OCI-LY3 (cell line): Measurements from ENCODE around the gene LSP1.

Source experiments
- H2AFZ ChIP-seq: fragments of 200-600, 300-600 bp; shearing (Covaris generic); 2 replicates; pipeline ENCODE4 v1.6.0; 2014; ENCODE audit warnings: antibody characterized with exemption, low read depth, low read length
- H3K27ac ChIP-seq: fragments of 200-600, 300-600 bp; sonication (generic); 2 replicates; pipeline ENCODE4 v1.5.1; 2014; ENCODE audit warnings: mild to moderate bottlenecking, low read length, moderate library complexity, mixed read lengths
- H3K27me3 ChIP-seq: fragments of 200-600, 300-600 bp; sonication (generic); 2 replicates; pipeline ENCODE4 v1.6.1; 2014; ENCODE audit warnings: low read depth, low read length, mixed read lengths
- H3K36me3 ChIP-seq: fragments of 200-600, 300-600 bp; sonication (generic); replicated peaks from 2 replicates; pipeline ENCODE3; 2014; ENCODE audit warnings: low read depth, low read length, mixed read lengths
- H3K4me1 ChIP-seq: fragments of 300-600, 200-600 bp; sonication (generic); 2 replicates; pipeline ENCODE4 v1.6.1; 2014; ENCODE audit warnings: low read length, mixed read lengths
- H3K4me2 ChIP-seq: fragments of 200-600, 300-600 bp; sonication (generic); 2 replicates; pipeline ENCODE4 v1.6.1; 2014; ENCODE audit warnings: low read length, mixed read lengths
- H3K4me3 ChIP-seq: fragments of 300-600, 200-600 bp; sonication (generic); 2 replicates; pipeline ENCODE4 v1.5.1; 2014; ENCODE audit warnings: antibody characterized with exemption, mild to moderate bottlenecking, low read length, moderate library complexity
- H3K79me2 ChIP-seq: fragments of 300-600, 200-600 bp; shearing (Covaris generic); 2 replicates; pipeline ENCODE4 v1.6.1; 2014; ENCODE audit warnings: mild to moderate bottlenecking, low read length, mixed read lengths
- H3K9ac ChIP-seq: fragments of 300-600, 200-600 bp; shearing (Covaris generic); 2 replicates; pipeline ENCODE4 v1.6.0; 2014; ENCODE audit warnings: mild to moderate bottlenecking, low read length, moderate library complexity
- H3K9me3 ChIP-seq: fragments of 200-600, 300-600 bp; shearing (Covaris generic); 2 replicates; pipeline ENCODE4 v1.6.1; 2014; ENCODE audit warnings: low read length, mixed read lengths; ENCODE audit not compliant: insufficient read depth
- H4K20me1 ChIP-seq: fragments of 200-600, 300-600 bp; sonication (generic); 2 replicates; pipeline ENCODE4 v1.6.1; 2016; ENCODE audit warnings: low read length, mixed read lengths; ENCODE audit not compliant: insufficient read depth
- EZH2phosphoT487 ChIP-seq: fragments of 200-600 bp; shearing (Covaris generic); IDR thresholded peaks from 2 replicates; pipeline ENCODE4 v1.6.1; 2018; ENCODE audit warnings: antibody characterized with exemption, mixed run types, low read depth
- TF ChIP-seq, protein P1 (sequence below): fragments of 200-600, 300-600 bp; sonication (generic); IDR thresholded peaks from 2 replicates; pipeline ENCODE4 v1.5.1; 2014; ENCODE audit warnings: antibody characterized with exemption, low read length, low read depth

Gene LSP1

GRCh38 chr11:1879941-1880720, 27.2 kb downstream of the LSP1 start:
- Histone ChIP-seq H3K9ac (no peak overlapping the region), H3K4me1 (no peaks in the 10 kb centered on the region), H4K20me1 (peaks cover 99% of the 10 kb centered on the region), H3K27me3 (no peaks in the 10 kb centered on the region), H3K4me3 (no peak overlapping the region), H2AFZ (no peak overlapping the region), H3K36me3 (peaks cover 30% of the 10 kb centered on the region), H3K9me3 (no peaks in the 10 kb centered on the region), H3K4me2 (no peak overlapping the region), H3K79me2 (no peaks in the 10 kb centered on the region), H3K27ac (no peak overlapping the region)
- no peak for TF ChIP-seq EZH2phosphoT487
- TF ChIP-seq, protein P1, sequence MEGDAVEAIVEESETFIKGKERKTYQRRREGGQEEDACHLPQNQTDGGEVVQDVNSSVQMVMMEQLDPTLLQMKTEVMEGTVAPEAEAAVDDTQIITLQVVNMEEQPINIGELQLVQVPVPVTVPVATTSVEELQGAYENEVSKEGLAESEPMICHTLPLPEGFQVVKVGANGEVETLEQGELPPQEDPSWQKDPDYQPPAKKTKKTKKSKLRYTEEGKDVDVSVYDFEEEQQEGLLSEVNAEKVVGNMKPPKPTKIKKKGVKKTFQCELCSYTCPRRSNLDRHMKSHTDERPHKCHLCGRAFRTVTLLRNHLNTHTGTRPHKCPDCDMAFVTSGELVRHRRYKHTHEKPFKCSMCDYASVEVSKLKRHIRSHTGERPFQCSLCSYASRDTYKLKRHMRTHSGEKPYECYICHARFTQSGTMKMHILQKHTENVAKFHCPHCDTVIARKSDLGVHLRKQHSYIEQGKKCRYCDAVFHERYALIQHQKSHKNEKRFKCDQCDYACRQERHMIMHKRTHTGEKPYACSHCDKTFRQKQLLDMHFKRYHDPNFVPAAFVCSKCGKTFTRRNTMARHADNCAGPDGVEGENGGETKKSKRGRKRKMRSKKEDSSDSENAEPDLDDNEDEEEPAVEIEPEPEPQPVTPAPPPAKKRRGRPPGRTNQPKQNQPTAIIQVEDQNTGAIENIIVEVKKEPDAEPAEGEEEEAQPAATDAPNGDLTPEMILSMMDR = no peak

GRCh38 chr11:1880746-1881441, 28.0 kb downstream of the LSP1 start:
- no peaks in the 10 kb centered on the region for H3K4me1 ChIP-seq
- H3K9ac ChIP-seq = no peak overlapping the region
- H4K20me1 ChIP-seq = peaks cover 98% of the 10 kb centered on the region
- H3K4me2 ChIP-seq = no peak overlapping the region
- no peak overlapping the region for H2AFZ ChIP-seq
- peaks cover 38% of the 10 kb centered on the region for H3K36me3 ChIP-seq
- no peak overlapping the region for H3K4me3 ChIP-seq
- H3K27me3 ChIP-seq = no peaks in the 10 kb centered on the region
- H3K9me3 ChIP-seq = no peaks in the 10 kb centered on the region
- H3K27ac ChIP-seq = no peak overlapping the region
- TF ChIP-seq, protein P1 = no peak
- TF ChIP-seq EZH2phosphoT487 = no peak
- H3K79me2 ChIP-seq = no peaks in the 10 kb centered on the region

GRCh38 chr11:1881442-1882264, 28.8 kb downstream of the LSP1 start:
- H3K4me1 ChIP-seq = no peaks in the 10 kb centered on the region
- TF ChIP-seq, protein P1 = no peak
- TF ChIP-seq EZH2phosphoT487 = no peak
- H3K4me3 ChIP-seq = no peak overlapping the region
- H3K27me3 ChIP-seq = no peaks in the 10 kb centered on the region
- H2AFZ ChIP-seq = no peak overlapping the region
- H3K36me3 ChIP-seq = peaks cover 42% of the 10 kb centered on the region
- no peak overlapping the region for H3K9ac ChIP-seq
- H3K9me3 ChIP-seq = no peaks in the 10 kb centered on the region
- H3K4me2 ChIP-seq = no peak overlapping the region
- H3K27ac ChIP-seq = no peak overlapping the region
- H4K20me1 ChIP-seq = peaks cover 96% of the 10 kb centered on the region
- H3K79me2 ChIP-seq = no peaks in the 10 kb centered on the region
